Esophagus squamous epithelium (tissue), 5 donors: ENCODE measurements around the gene TLR6. TPM values are rescaled to one million over a fixed set of nuclear protein-coding genes. Genes with fewer than 3 reads are reported as not detected.
"Not testable (repeated sequence)": the region's sequence is repeated elsewhere in the genome, so short reads cannot be mapped to it uniquely, and the experiment has no call there.

ENCODE experiments used
- DNase-seq: peaks from one replicate; lab custom pipeline; 2025; lab: John Stamatoyannopoulos, UW
- H3K27ac ChIP-seq, 4 donors: fragments of 200-600 bp; sonication (generic); one replicate each; pipeline ENCODE4 v1.5.1; 2016 to 2019; ENCODE audit warnings: mild to moderate bottlenecking in 1 of 4
- H3K27me3 ChIP-seq, 4 donors: fragments of 200-600 bp; sonication (generic); 1 replicate in 3 of 4; 2 replicates in 1 of 4; pipeline versions ENCODE4 v1.5.1 to v1.6.0; 2017 to 2021; ENCODE audit warnings: antibody characterized with exemption in 1 of 4
- H3K36me3 ChIP-seq, 3 donors: fragments of 200-600 bp; sonication (generic); one replicate each; pipeline ENCODE4 v1.5.1; 2016 to 2019
- H3K4me1 ChIP-seq, 3 donors: fragments of 200-600 bp; sonication (generic); one replicate each; pipeline ENCODE4 v1.5.1; 2017 to 2019
- H3K4me3 ChIP-seq, 4 donors: fragments of 200-600 bp; sonication (generic); 1 replicate in 3 of 4; 2 replicates in 1 of 4; pipeline ENCODE4 v1.5.1; 2016 to 2019; ENCODE audit warnings: mild to moderate bottlenecking in 2 of 4, moderate library complexity in 1 of 4
- H3K9me3 ChIP-seq, 3 donors: fragments of 200-600 bp; sonication (generic); one replicate each; pipeline ENCODE4 v1.5.1; 2016 to 2019
- POLR2A ChIP-seq, 4 donors: fragments of 450-650 bp; IDR thresholded peaks; one replicate each; pipeline ENCODE4 v1.6.1; 2017; ENCODE audit warnings: antibody characterized with exemption in 4 of 4, mild to moderate bottlenecking in 4 of 4, moderate library complexity in 3 of 4
- WGBS, 2 donors: methylation state at CpG; one replicate each; pipeline ENCODE4 v1.1.5; 2018; 5-methylcytosine and 5-hydroxymethylcytosine counted together
- intact Hi-C: fragments of 100-400 bp; cut with DNase I; formaldehyde crosslinking; loops from one replicate; pipeline ENCODE4 v1.15.0; 2022
- total RNA-seq, 4 donors: library from RNA; depleted of rRNA; stranded (reverse); fragments of >200 nt; gene quantifications; one replicate each; pipeline ENCODE4 v1.1.0, GENCODE V29; 2016
- TF ChIP-seq, protein P1 (sequence below), 6 experiments: fragments of 450-650 bp in 4 of 6; fragments of 200-600 bp in 2 of 6; sonication (generic) in 2 of 6; IDR thresholded peaks; one replicate each; pipeline ENCODE4 v1.5.1; 2016 to 2019; ENCODE audit warnings: antibody characterized with exemption in 6 of 6, mild to moderate bottlenecking in 4 of 6, moderate library complexity in 4 of 6
- donor health status: DM: yes; HTN: yes; CAD: no.

TLR6 gene
- total RNA-seq, 4 donors from 2014 or later: 1.1 to 3.3 (median 2.5) TPM

DNA sequence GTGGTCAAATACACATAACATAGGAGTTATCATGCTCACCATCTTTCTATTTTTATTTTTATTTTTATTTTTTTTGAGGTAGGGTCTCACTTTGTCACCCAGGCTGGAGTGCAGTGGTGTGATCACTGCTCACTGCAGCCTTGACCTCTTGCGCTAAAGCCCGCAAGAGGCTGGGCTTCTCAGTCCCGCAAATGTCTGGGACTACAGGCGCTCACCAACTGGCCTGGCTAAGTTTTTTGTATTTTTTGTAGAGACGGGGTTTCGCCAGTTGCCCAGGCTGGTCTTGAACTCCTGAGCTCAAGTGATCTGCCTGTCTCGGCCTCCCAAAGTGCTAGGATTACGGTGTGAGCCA, 73.5 kb downstream of the TLR6 start:
- Histone ChIP-seq H3K36me3 (no peaks in the 10 kb centered on the region), H3K27me3 (no peaks in the 10 kb centered on the region), H3K27ac (no peak overlapping the region), H3K4me3 (no peak overlapping the region), H3K9me3 (no peaks in the 10 kb centered on the region), H3K4me1 (peaks cover 0 to 7% (median 0%) of the 10 kb centered on the region in 3 donors)
- TF ChIP-seq POLR2A (IDR thresholded peaks at IDR 0.05): no peak
- WGBS, 2 donors: 81 to 85% methylated on average over 7 to 8 of the region's 8 CpGs
- intact Hi-C loops: no loop called here
- no peak for DNase-seq

DNA sequence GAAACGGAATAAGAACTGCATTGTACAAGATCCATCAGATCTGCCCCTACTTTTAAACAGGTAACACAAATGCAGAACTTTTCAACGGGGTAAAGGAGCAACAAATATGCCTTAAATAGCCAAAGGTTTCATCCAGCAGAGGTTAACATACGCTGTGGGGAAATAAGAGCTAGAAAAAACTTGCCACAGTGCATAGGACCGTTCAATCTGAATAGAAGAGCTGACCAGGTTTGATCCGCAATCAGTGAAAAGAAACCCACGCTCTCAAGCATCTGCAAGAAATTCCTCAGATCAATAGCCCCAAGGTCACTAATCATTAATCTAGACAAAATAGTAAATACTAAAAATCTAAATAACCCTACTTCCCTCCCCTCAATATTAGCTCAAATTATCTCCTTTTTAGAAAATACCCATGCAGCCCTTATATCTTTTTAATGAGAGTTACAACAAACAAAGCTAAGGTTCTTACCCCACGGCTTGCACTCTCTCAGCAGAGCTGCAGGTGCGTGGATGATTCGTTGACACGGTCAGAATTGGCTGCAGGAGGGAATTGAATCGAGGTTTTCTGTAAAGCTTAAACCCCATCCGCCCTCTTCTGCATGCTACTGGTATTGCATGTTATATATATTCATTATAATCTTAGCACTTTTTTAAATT, 74.0 kb downstream of the TLR6 start, which contains the start of gene TLR10:
Gene TLR10, minus strand, starts transcription at position 539 of the 657 bp plus-strand sequence. CDS start 7,400 bp downstream, outside the sequence.
- H3K27ac ChIP-seq: no peak within 1 kb of the TSS
- peak within 1 kb of the TSS in 1 of 4 donors; percentile 14 for H3K4me3 ChIP-seq
- no peaks in the 10 kb centered on the region for H3K36me3 ChIP-seq
- 34 to 35% methylated on average over 12 of the region's 12 CpGs for WGBS, 2 donors
- peak; percentile 11 for DNase-seq
- H3K9me3 ChIP-seq: no peaks in the 10 kb centered on the region
- H3K4me1 ChIP-seq: peaks cover 0 to 3% (median 0%) of the 10 kb centered on the region in 3 donors
- TF ChIP-seq, protein P1, sequence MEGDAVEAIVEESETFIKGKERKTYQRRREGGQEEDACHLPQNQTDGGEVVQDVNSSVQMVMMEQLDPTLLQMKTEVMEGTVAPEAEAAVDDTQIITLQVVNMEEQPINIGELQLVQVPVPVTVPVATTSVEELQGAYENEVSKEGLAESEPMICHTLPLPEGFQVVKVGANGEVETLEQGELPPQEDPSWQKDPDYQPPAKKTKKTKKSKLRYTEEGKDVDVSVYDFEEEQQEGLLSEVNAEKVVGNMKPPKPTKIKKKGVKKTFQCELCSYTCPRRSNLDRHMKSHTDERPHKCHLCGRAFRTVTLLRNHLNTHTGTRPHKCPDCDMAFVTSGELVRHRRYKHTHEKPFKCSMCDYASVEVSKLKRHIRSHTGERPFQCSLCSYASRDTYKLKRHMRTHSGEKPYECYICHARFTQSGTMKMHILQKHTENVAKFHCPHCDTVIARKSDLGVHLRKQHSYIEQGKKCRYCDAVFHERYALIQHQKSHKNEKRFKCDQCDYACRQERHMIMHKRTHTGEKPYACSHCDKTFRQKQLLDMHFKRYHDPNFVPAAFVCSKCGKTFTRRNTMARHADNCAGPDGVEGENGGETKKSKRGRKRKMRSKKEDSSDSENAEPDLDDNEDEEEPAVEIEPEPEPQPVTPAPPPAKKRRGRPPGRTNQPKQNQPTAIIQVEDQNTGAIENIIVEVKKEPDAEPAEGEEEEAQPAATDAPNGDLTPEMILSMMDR (IDR thresholded peaks at IDR 0.05): peak; percentile 67 to 82 (median 68)
- TF ChIP-seq POLR2A (IDR thresholded peaks at IDR 0.05): no peak
- intact Hi-C loops: no loop called here
- no peaks in the 10 kb centered on the region for H3K27me3 ChIP-seq

DNA sequence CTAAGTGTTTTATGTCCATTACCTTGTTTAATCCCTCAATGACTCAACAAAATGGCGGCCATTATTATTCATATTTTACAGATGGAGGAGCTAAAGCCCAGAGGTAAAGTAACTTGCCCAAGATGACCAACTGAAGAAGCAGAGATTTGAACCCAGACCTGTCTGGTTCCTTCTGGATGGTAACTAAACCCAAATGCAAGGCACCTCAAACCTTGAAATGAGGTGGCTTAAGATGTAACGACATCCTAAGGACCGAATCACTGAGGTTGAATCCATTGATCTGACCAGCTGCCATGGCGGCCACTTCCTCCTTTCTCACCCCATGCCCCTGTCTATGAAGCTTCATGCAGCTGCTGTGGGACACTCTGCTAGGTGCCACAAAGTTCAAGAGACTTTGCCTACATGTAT, 74.8 kb downstream of the TLR6 start:
- Histone ChIP-seq H3K36me3 (no peaks in the 10 kb centered on the region), H3K27me3 (no peaks in the 10 kb centered on the region), H3K9me3 (no peaks in the 10 kb centered on the region), H3K4me1 (peaks cover 0 to 3% (median 0%) of the 10 kb centered on the region in 3 donors), H3K27ac (no peak overlapping the region), H3K4me3 (no peak overlapping the region)
- no peak for DNase-seq
- no peak for TF ChIP-seq POLR2A (IDR thresholded peaks at IDR 0.05)
- TF ChIP-seq, protein P1 (IDR thresholded peaks at IDR 0.05): no peak
- 88 to 89% methylated on average over 4 of the region's 4 CpGs for WGBS, 2 donors
- intact Hi-C loops: no loop called here

DNA sequence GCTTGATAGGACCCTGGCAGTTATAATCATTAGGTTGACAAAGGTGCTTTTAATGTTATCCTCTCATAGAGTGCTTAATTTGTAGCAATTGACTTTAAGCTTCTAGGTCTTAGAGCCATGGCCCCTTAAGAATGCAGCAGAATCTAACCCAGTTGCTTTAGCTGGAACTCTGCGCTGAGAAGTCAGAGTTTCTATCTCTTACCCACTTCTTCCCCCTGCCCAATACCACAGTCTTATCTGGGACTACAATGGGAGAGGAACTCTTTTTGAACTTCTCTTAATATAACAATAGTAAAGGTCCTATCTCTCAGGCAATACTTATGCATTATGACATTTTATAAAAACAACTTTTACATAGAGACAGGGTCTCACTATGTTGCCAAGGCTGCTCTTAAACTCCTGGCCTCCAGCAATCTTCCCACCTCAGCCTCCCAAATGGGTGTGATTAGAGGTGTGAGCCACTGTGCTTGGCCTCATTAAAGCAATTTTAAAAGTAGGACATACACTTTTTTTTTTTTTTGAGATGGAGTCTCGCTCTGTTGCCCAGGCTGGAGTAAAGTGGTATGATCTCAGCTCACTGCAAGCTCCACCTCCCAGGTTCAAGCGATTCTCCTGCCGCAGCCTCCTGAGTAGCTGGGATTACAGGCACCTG, 75.7 kb downstream of the TLR6 start:
- no peaks in the 10 kb centered on the region for H3K9me3 ChIP-seq
- DNase-seq: no peak
- WGBS, 2 donors: 91% methylated on average over 4 of the region's 4 CpGs
- intact Hi-C loops: no loop called here
- no peaks in the 10 kb centered on the region for H3K27me3 ChIP-seq
- no peak overlapping the region for H3K27ac ChIP-seq
- H3K4me1 ChIP-seq: peaks cover 0 to 7% (median 0%) of the 10 kb centered on the region in 3 donors
- H3K36me3 ChIP-seq: no peaks in the 10 kb centered on the region
- no peak overlapping the region for H3K4me3 ChIP-seq
- TF ChIP-seq, protein P1 (IDR thresholded peaks at IDR 0.05): no peak
- no peak for TF ChIP-seq POLR2A (IDR thresholded peaks at IDR 0.05)

DNA sequence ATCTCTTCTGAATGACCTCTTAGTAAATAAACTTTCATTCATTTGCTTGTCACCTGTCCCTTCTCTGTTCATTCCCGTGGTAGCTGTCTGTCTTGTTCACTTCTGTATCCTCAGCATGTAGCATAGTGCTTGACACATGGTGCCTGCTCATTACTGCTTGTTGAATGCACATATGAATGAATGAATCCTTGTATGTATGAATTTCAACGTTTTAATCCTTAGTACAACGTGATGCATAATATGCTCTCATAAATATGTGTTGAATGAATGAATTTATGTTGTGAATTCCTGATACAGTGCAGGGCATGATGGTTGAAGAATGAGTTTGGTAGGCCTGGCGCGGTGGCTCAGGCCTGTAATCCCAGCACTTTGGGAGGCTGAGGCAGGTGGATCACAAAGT, 76.8 kb downstream of the TLR6 start:
- peaks cover 0 to 7% (median 0%) of the 10 kb centered on the region in 3 donors for H3K4me1 ChIP-seq
- TF ChIP-seq, protein P1 (IDR thresholded peaks at IDR 0.05): no peak
- TF ChIP-seq POLR2A (IDR thresholded peaks at IDR 0.05): no peak
- no peaks in the 10 kb centered on the region for H3K36me3 ChIP-seq
- no peak for DNase-seq
- intact Hi-C loops: no loop called here
- H3K27ac ChIP-seq: no peak overlapping the region
- no peak overlapping the region for H3K4me3 ChIP-seq
- no peaks in the 10 kb centered on the region for H3K9me3 ChIP-seq
- WGBS, 2 donors: 74 to 81% methylated on average over 3 to 5 of the region's 5 CpGs
- no peaks in the 10 kb centered on the region for H3K27me3 ChIP-seq

DNA sequence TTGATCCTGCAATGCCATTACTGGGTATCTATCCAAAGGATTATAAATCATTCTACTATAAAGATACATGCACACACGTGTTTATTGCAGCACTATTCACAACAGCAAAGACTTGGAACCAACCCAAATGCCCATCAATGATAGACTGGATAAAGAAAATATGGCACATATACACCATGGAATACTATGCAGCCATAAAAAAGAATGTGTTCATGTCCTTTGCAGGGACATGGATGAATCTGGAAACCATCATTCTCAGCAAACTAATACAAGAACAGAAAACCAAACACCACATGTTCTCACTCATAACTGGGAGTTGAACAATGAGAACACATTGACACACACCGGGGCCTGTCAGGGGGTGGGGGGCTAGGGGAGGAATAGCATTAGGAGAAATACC, 78.7 kb downstream of the TLR6 start:
- DNase-seq, H3K27ac ChIP-seq, H3K9me3 ChIP-seq, H3K4me1 ChIP-seq, H3K4me3 ChIP-seq, H3K36me3 ChIP-seq, H3K27me3 ChIP-seq, intact Hi-C loops: not testable (repeated sequence)
- 68 to 78% methylated on average over 1 to 2 of the region's 2 CpGs for WGBS, 2 donors
